Measurements from ENCODE around the gene KIF1B.

- TF ChIP-seq ZFP3 (CRISPR knock-in tag; IDR thresholded peaks at IDR 0.05) (no peak), PPARA (CRISPR knock-in tag; IDR thresholded peaks at IDR 0.05; ENCODE audit: borderline replicate concordance) (no peak), ZFP30 (CRISPR knock-in tag; IDR thresholded peaks at IDR 0.05) (no peak), ZNF70 (CRISPR knock-in tag; IDR thresholded peaks at IDR 0.05) (no peak), POU6F1 (CRISPR knock-in tag; IDR thresholded peaks at IDR 0.05; ENCODE audit: borderline replicate concordance, low read depth) (no peak), RARB (CRISPR knock-in tag; IDR thresholded peaks at IDR 0.05) (no peak), SNAI2 (CRISPR knock-in tag; IDR thresholded peaks at IDR 0.05) (no peak), CSRNP3 (CRISPR knock-in tag; IDR thresholded peaks at IDR 0.05) (no peak), ARNTL (CRISPR knock-in tag; IDR thresholded peaks at IDR 0.05; ENCODE audit: borderline replicate concordance, low read depth) (no peak), CREB5 (CRISPR knock-in tag; IDR thresholded peaks at IDR 0.05; ENCODE audit: low read depth) (no peak), OSR1 (CRISPR knock-in tag; IDR thresholded peaks at IDR 0.05) (no peak)
These were observed 143.3 kb downstream of the KIF1B start for GRCh38 chr1:10353693-10354092.

Measured in SK-N-SH treated with all-trans-retinoic acid at 6 μM for 48 hours (cell line).